Activated gamma-delta T cell (primary cell): ENCODE results near the gene LCN1.

Experiments used
- DNase-seq: peaks from one replicate; lab custom pipeline; 2025; lab: John Stamatoyannopoulos, UW
- total RNA-seq, 2 donors: gene quantifications; one replicate each; lab custom pipeline; 2026; lab: John Stamatoyannopoulos, UW

The LCN1 gene
- total RNA-seq = 0 reads per million in 2 donors

DNA sequence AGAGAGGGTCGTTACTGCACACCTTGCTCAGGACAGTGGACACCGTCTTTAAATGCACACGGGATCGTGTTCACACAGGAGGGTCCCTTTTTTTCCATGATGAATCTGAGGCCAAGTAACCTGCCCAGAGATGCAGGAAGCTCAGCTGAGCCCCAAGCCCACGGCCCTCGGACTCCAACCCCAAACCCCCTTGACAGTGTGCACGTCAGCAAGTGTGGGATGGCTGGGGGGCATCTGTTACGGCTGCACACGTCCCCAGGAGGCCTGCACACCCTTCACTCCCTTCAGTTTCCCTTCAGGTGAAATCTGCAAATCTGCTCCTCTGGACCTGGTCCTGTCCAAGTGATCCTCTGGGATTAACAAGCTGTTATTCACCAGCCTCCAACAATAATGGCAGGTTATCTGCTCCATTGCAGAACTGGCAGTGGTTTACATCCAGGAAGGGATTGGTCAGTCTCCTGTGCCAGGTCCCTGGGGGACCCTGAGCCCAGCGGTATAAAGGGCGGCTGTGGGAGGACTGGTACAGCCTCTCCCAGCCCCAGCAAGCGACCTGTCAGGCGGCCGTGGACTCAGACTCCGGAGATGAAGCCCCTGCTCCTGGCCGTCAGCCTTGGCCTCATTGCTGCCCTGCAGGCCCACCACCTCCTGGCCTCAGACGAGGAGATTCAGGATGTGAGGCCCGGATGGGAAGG lies at the start of gene LCN1:
Gene LCN1, plus strand, starts transcription at position 525 of the 692 bp plus-strand sequence. Its CDS starts 58 bp downstream, at position 583.
- no peak for DNase-seq

GRCh38 chr9:135471791-135472640 lies 49.2 kb upstream of the LCN1 start:
- no peak for DNase-seq

DNA sequence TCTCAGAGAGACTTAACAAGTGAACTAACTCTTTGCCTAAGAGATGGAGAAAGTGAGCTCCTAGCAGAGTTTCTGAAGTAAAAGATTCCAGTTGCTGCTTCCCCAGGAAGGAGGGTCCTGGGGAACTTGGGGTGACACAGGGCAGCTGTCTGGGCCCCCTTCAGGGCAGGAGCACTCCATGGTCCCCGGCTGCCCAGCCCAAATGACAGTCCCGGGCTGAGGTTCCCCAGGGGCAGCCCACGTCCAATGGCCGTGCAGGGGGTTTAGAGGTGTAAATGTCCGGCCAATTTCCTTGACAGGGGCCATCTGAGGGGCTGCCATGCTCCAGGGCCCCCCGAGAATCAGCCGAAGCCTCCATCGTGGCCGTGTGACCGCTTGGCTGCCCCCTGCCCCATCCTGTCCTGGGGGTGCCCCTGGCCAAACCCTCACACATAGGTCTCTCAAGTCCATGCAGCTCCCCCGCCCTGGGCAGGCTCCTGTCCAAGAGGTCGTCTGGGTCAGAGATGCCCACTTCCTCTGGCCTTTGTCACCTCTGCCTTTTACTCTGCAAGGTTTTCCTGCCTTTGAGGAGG lies 47.2 kb upstream of the LCN1 start:
- no peak for DNase-seq

DNA sequence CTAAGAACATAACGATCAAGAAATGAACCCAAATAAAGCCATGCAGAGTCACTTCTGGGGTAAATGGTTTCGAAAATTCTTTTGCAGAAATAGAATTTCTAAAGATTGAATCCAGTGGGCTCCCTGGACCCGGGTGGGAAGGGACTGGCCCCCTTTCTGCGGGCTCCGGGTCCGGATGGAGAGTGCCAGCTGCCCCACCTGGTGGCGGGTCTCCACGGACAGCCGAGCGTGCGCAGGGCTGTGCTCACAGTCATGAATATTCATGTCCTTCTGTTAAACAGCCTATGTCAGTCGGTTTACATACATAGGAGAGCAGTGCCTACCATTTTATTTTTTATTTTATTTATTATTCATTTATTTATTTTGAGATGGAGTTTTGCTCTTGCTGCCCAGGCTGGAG lies 46.3 kb upstream of the LCN1 start:
- DNase-seq = no peak

- DNase-seq = no peak
These were observed 44.5 kb upstream of the LCN1 start for GRCh38 chr9:135476561-135477355.

DNA sequence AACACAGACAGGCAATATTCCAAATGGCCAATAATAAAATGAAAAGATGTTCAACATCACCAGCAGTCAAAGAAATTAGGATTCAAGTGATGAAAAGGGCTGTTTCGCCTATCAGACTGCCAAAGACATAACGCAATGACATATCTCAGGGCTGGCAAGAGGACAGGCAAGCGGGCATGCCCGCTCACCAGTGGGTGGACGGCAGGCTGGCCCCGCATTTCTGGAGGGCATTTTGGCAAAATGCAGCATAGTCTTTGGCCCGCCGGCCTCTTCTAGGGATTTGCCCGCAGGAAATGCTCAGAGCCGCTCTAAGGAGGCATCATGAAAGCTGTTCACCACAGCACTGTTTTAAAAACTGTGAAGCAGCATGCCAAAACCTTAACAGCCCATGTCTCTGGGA lies 43.0 kb upstream of the LCN1 start:
- no peak for DNase-seq

GRCh38 chr9:135478829-135479468 lies 42.3 kb upstream of the LCN1 start:
- no peak for DNase-seq

DNA sequence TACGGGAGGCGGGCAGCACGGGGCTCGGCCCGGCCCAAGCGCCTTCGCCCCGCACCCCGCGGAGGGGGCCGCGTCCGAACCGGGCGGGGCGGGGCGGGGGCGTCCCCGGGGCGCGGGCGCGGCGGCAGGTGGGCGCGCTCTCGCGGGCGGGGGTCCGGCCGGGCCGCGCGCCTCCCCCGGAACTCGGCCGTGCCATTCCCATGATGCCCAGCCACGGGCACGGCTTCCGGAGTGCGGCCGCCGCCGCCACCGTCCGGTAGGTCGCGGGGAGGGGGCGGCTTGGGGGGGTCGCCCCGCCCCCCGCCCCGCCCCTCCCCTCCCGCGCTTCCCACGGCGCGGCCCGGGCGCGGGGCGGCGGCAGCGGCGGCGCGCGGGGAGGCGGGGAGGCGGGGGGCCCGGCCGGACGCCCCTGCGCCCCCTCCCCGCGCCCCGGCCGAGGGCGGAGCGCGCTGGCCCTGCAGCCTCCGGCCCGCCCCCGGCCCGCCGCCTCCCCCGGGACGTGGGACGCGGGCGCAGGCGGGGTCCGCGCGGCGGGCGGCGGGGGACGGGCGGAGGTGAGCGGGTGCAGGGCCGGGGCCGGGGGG lies 41.7 kb upstream of the LCN1 start, which contains the start of gene PPP1R26:
Gene PPP1R26, plus strand, starts transcription at position 314 of the 584 bp plus-strand sequence. CDS start 4,729 bp downstream, outside the sequence.
- no peak for DNase-seq

GRCh38 chr9:135480071-135480939 lies 40.9 kb upstream of the LCN1 start:
- no peak for DNase-seq

GRCh38 chr9:135480940-135481310 lies 40.3 kb upstream of the LCN1 start:
- no peak for DNase-seq

GRCh38 chr9:135482015-135482754 lies 39.1 kb upstream of the LCN1 start:
- DNase-seq = no peak

- DNase-seq = no peak
These were observed 36.6 kb upstream of the LCN1 start for GRCh38 chr9:135484460-135485277.

DNA sequence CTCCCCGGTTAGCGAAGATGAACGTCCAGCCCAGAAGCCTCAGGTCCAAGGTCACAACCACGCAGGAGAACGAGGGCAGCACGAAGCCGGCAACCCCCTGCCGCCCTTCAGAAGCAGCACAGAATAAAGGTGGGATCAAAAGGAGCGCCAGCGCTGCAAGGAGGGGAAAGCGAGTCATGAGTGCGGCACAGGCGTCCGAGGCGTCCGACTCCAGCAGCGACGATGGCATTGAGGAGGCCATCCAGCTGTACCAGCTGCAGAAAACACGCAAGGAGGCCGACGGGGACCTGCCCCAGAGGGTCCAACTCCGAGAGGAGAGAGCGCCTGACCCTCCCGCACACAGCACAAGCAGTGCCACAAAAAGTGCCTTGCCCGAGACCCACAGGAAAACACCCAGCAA lies 35.9 kb upstream of the LCN1 start:
- no peak for DNase-seq

- no peak for DNase-seq
These were observed 35.4 kb upstream of the LCN1 start for GRCh38 chr9:135485832-135486231.

DNA sequence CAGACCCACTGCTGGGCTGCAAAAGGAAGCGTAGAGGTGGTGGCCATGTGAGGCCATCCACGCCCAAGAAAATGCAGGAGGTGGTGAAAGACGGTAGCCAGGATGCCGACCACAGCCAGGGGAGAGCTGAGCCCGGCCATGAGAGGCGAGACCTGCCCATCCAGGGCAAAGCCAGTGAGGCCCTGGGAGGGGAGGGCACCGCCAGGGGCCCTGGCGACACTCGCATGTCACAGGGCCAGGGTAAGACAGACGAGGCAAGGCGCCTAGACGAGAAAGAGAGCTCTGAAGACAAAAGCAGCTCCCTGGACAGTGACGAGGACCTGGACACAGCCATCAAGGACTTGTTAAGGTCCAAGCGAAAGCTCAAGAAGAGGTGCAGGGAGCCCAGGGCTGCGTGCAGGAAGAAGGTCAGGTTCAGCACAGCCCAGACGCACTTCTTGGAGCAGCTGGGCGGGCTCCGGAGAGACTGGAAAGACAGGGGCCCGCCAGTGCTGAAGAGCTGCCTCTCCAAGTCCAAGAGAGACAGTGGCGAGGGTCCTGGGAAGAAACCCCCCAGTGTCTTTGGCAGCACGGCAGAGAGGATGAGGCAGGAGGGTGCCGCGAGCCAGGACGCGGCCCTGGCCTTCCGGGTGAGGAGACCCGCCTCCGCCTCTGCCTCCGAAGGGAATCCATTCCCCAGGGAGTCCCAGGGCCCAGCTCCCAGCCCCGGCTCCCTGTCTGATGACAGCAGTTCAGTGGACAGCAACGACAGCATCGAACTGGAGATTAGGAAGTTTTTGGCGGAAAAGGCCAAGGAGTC lies 34.8 kb upstream of the LCN1 start:
- DNase-seq = no peak

DNA sequence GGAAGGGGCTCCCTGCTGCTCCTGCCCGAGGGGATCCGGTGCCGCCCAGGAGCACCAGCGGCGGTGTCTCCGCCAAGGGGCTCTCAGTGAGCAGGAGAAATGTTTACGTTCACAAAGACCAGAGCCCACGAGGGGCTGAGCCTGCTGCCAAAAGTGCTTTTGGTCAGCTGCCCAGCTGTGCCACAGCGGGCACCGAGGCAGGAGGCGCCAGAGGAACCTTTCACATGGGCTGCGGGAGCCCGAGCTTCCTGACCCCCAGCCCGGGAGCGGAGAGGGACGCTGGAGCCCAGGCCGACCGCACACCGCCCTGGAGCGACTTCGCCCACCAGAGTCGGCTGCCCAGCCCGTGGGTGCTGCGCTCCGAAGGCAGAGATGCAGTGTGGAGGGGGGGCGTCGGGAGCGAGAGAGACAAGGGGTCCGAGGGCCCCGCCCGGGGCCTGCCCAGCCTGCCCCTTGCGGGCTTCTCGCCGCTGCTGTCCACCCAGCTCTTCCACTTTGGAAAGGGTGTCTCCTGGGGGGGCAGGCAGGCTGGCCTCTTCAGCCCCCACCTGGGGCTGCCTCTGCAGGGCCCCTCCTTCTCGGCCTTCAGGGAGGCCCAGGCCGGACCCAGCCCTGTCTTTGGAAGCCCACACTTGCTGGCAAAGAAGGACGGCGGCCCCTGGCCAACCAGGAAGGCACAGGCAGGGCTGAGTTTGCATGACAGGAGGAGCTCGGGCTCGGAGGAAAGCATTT lies 33.8 kb upstream of the LCN1 start:
- DNase-seq = no peak

DNA sequence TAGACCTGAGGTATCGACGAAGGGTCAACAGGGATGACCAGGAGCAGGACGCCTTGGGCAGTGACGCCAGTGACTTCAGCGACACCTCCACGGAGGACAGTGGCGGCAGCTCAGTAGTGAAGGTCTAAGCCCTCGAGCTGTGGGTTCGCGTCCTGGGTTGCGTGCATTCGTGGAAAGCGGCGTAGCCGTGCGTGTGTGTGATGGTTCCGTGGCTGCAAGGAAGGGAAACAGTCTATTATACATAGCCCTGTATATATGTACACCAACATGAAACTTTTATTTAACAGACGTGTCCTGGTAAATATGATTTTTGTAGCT lies 33.3 kb upstream of the LCN1 start:
- no peak for DNase-seq
